Measurements from ENCODE around the gene DOCK9. TPM values are rescaled to one million over a fixed set of nuclear protein-coding genes. Genes with fewer than 3 reads are reported as not detected.

DOCK9 gene
- total and polyA plus RNA-seq, 2 experiments from 2014 or later: 32.8 to 39.1 TPM

DNA sequence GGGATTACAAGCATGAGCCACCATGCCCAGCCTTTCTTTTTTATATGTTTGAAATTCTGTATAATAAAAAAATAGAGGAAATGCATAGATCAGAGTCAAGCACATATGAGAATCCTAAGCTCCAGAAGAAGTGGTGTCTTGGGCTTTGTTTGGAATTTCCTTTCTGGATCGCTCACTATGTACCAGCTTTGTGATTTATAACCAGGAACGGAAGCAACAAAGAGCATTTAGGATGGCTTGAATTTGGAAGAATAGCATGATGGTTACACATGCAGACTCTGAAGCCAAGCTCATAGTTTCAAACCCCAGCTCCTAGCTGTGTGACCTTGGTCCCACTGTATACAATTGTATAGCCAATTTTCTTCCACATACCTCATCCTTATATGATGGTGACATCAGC is 197.4 kb downstream of the DOCK9 start:
- DNase-seq (ENCODE audit: low read depth in 1 of 2, low spot score in 1 of 2): no peak
- TF ChIP-seq, protein P1, sequence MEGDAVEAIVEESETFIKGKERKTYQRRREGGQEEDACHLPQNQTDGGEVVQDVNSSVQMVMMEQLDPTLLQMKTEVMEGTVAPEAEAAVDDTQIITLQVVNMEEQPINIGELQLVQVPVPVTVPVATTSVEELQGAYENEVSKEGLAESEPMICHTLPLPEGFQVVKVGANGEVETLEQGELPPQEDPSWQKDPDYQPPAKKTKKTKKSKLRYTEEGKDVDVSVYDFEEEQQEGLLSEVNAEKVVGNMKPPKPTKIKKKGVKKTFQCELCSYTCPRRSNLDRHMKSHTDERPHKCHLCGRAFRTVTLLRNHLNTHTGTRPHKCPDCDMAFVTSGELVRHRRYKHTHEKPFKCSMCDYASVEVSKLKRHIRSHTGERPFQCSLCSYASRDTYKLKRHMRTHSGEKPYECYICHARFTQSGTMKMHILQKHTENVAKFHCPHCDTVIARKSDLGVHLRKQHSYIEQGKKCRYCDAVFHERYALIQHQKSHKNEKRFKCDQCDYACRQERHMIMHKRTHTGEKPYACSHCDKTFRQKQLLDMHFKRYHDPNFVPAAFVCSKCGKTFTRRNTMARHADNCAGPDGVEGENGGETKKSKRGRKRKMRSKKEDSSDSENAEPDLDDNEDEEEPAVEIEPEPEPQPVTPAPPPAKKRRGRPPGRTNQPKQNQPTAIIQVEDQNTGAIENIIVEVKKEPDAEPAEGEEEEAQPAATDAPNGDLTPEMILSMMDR (IDR thresholded peaks at IDR 0.05; ENCODE audit: low read depth, low read length): no peak
- no peaks in the 10 kb centered on the region for H3K36me3 ChIP-seq
- H3K9me3 ChIP-seq (ENCODE audit: low read depth): no peaks in the 10 kb centered on the region
- no peak overlapping the region for H3K27ac ChIP-seq
- H3K27me3 ChIP-seq: no peaks in the 10 kb centered on the region
- no peak overlapping the region for H3K4me3 ChIP-seq
- H3K4me1 ChIP-seq (ENCODE audit: low read depth): no peaks in the 10 kb centered on the region

DNA sequence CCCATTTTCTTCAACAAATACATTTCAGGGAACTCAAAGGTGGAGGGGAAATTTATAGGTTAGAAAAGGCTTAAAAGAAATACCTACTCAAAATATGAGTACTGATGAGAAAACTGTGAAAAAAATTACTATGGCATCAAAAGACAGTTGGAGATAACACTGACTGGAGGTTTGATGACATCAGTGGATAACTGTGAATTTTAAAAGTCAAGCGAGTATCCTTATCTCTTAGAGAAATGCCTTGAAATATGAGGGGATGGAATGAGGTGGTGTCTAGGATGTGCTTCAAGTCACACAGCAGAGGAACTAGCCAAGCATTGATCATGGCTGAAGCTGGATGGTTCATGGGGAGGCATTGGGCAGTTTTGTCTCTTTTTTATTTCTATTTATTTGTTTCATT is 198.2 kb downstream of the DOCK9 start:
- H3K9me3 ChIP-seq (ENCODE audit: low read depth): no peaks in the 10 kb centered on the region
- no peak overlapping the region for H3K4me3 ChIP-seq
- no peak overlapping the region for H3K27ac ChIP-seq
- H3K4me1 ChIP-seq (ENCODE audit: low read depth): no peaks in the 10 kb centered on the region
- H3K27me3 ChIP-seq: no peaks in the 10 kb centered on the region
- no peak for DNase-seq (ENCODE audit: low read depth in 1 of 2, low spot score in 1 of 2)
- H3K36me3 ChIP-seq: no peaks in the 10 kb centered on the region
- TF ChIP-seq, protein P1 (IDR thresholded peaks at IDR 0.05; ENCODE audit: low read depth, low read length): no peak

- Histone ChIP-seq H3K4me1 (ENCODE audit: low read depth) (no peaks in the 10 kb centered on the region), H3K9me3 (ENCODE audit: low read depth) (no peaks in the 10 kb centered on the region), H3K27ac (no peak overlapping the region), H3K36me3 (no peaks in the 10 kb centered on the region), H3K4me3 (no peak overlapping the region), H3K27me3 (no peaks in the 10 kb centered on the region)
- peak in 1 of 2 donors; percentile 31 for DNase-seq (ENCODE audit: low read depth in 1 of 2, low spot score in 1 of 2)
- TF ChIP-seq, protein P1 (IDR thresholded peaks at IDR 0.05; ENCODE audit: low read depth, low read length): no peak
These were observed 199.1 kb downstream of the DOCK9 start for GRCh38 chr13:98778749-98779148.

DNA sequence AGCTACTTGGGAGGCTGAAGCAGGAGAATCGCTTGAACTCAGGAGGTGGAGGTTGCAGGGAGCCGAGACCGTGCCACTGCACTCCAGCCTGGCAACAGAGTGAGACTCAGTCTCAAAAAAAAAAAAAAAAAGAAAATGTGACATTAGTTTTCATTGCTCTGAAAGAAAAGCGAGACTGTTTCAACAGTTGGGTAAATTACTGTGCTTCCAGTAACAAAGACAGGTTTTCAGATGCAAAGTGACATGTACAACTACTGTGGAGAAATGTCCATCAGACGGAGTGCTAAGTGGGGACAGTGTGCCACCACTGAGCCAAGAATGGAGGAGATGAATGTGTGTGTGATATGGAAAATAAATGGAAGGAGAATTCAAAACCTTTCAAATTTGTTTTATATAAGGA is 201.2 kb downstream of the DOCK9 start:
- no peaks in the 10 kb centered on the region for H3K9me3 ChIP-seq (ENCODE audit: low read depth)
- no peaks in the 10 kb centered on the region for H3K4me1 ChIP-seq (ENCODE audit: low read depth)
- H3K27me3 ChIP-seq: no peaks in the 10 kb centered on the region
- H3K27ac ChIP-seq: no peak overlapping the region
- DNase-seq (ENCODE audit: low read depth in 1 of 2, low spot score in 1 of 2): no peak
- H3K4me3 ChIP-seq: no peak overlapping the region
- H3K36me3 ChIP-seq: no peaks in the 10 kb centered on the region
- TF ChIP-seq, protein P1 (IDR thresholded peaks at IDR 0.05; ENCODE audit: low read depth, low read length): no peak

GRCh38 chr13:98775844-98776598 is 201.8 kb downstream of the DOCK9 start:
- TF ChIP-seq, protein P1 (IDR thresholded peaks at IDR 0.05; ENCODE audit: low read depth, low read length): no peak
- H3K36me3 ChIP-seq: no peaks in the 10 kb centered on the region
- H3K9me3 ChIP-seq (ENCODE audit: low read depth): no peaks in the 10 kb centered on the region
- H3K4me1 ChIP-seq (ENCODE audit: low read depth): no peaks in the 10 kb centered on the region
- no peak overlapping the region for H3K27ac ChIP-seq
- H3K4me3 ChIP-seq: no peak overlapping the region
- no peak for DNase-seq (ENCODE audit: low read depth in 1 of 2, low spot score in 1 of 2)
- H3K27me3 ChIP-seq: no peaks in the 10 kb centered on the region
